DMS79 (cell line): ENCODE measurements around the gene ACBD4.

Experiments used
- DNase-seq: peaks from one replicate; lab custom pipeline; 2025; lab: John Stamatoyannopoulos, UW

ACBD4 gene

DNA sequence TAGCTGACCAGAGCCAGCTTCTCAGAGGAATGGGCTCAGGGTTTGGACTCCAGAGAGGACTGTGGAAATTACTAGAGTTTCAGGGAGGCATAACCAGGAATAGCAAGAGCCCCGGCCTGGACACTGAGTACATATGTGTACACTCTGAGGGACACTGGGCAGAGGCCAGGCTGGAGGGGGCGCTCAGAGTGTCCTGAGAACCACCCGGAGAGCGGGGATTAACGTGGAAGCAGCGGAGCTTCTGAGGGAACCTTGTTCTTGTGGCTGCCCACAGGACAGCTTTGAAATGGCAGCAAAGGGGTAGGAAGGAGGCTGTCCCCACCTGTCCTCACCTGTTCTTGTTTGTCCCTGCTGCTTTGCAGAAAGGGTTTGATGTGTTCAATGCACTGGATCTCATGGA lies 31.0 kb upstream of the ACBD4 start:
- no peak for DNase-seq

DNA sequence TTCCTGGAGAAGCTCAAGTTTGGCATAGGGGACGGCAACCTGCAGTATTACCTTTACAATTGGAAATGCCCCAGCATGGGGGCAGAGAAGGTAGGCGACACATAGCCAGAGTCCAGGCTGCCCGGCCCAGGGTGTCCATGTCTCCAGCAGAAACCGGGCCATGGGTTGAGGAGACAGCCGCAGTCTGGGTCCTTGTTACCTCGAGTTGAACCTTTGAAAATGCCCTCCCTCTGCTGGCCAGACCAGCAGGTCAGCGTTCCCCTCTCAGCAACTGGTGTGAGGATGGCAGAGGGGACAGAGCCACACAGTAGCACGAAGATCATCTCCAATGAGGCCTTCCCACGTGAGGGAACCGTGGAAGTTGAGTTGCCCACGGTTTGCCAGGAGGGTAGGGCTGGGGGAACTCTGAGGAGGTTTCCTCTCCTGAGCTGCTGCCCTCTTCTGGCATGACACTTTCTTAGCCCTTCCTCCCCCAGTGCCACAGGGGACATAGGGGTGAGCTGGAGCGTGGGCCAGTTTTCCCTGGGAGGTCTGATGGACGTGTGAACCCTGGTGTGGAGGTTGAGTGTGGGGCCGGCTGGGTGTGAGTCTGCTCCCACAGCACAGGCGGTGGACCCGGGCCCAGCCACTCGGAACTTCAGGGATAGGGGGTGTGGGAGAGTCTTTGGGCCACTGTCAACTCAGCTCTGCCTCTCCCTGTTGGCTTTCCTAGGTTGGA lies 30.4 kb upstream of the ACBD4 start:
- DNase-seq, result no peak

DNA sequence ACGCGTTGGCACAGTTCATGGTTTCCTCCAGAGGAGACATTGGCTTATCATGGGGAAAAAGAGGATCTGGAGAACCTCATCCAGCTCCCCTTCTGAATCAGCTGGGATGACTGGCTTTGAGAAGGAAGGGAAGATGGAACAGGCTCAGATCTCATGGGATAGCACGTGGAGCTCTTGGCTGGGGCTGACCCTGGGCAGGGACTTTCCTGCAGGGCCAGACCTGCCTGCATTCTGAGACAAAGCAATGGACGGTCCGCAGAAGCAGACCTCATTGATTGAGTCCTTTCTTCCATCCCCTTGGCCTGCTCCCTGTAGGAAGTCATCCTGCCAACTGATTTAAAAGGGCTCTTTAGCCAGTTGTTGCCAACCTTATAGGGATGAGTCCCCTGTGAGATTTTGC lies 29.4 kb upstream of the ACBD4 start:
- no peak for DNase-seq

DNA sequence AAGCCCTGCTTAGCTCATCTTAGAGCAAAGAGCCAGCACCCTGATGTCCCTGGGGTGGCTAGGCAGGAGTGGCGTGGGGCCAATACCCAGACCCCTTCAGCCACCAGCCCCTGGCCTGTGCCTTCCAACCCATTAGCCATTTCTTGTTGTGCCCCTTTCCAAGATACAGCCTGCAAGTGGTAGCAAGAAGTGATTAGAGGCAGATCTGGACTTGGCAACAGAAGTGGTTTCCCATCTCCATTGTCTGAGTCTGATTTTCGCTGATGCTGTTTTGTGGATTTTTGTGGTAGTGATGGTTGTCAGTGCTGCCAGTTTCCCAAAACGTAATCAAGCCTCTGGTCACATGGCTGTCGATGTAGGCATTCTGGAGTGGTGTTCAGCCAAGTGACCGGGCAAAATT lies 28.9 kb upstream of the ACBD4 start:
- no peak for DNase-seq

DNA sequence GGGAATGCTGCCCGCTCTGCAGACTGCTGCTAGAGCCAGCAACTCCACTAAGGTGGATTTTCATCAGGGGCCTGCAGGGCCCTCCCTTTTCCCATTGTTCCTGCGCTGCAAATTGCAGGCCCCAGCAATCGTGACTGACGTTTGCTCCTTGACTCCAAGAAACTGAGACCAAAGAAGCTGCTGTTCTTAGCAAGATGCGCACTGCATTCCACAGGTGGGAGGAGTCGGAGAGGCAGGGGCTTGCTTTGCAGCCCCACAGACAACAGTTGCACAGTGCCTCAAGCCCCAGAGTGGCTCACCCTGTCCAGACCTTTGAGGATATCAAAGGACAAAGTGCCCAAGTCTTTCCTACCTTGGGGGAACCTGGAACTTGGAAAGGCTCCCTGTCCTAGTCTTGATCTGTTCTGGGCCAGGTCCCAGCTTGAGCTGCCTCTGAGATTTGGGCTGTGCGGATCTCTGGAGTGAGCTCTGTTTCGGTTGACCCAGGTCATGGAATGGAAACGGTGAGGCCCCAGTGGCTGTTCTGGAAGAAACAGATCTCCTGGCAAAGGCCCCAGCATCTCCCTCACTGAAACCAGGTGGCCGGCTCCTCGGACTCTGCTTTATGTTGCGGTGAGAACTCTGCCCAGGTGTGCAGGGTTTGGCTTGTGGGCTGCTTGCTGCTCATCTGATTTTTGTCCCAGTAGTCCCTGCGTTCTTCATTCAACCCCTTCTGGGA lies 28.0 kb upstream of the ACBD4 start:
- no peak for DNase-seq

DNA sequence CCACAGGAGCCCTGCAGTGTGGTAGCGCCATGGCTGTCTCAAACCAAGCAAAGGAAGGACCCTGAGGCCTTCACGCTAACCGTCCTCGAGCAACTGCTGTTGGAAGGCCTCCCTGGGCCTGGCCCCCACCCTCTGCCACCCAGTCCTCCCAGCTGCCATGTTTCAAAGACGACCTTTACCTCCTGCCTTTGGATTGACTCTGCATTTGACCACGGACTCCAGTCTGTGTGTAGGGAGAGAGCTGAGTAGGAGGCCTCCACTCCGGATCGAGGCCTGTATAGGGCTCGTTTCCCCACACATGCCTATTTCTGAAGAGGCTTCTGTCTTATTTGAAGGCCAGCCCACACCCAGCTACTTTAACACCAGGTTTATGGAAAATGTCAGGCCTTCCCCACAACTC lies 27.4 kb upstream of the ACBD4 start:
- DNase-seq, result no peak

DNA sequence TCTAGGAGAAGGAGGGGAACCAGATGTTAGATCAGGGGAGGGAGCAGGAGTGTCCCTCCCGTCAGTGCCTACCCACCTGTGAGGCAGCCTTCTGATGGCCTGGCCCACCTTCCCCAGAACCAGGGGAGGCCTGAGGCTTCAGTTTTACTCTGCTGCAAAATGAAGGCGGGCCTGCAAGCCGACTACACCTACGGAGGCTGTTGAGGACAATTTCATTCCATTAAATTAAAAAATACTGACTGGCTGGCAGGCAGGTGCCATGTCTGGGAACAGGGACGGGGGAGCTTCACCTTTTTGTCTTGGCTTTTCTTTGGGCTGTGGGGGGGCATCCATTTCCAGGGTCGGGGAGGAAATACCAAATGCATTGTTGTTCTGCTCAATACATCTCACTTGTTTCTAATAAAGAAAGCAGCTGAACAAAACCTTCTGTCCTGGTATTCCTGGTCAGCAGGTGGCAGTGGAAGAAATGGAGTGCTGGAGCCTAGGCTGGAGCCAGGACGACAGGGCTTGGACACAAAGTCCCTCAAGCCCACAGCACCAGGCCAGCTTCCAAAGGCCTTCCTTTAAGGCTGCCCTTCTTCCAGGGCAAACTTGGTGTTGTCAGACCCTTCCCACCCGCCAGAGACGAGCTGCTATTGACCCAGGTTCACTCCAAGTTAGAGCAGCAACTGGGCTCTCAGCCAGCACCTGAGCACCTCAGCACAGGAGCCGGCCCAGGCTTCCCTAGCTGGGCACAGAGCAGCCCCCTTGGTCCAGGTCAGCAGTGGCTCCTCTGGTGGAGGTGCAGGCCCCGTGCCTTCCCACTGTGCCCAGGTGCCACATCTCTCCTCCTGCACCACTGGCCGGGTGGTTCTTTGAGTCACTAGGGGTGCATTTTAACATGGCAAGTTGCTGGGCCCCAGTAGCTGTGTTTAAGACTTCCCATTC lies 26.6 kb upstream of the ACBD4 start:
- DNase-seq, result no peak

DNA sequence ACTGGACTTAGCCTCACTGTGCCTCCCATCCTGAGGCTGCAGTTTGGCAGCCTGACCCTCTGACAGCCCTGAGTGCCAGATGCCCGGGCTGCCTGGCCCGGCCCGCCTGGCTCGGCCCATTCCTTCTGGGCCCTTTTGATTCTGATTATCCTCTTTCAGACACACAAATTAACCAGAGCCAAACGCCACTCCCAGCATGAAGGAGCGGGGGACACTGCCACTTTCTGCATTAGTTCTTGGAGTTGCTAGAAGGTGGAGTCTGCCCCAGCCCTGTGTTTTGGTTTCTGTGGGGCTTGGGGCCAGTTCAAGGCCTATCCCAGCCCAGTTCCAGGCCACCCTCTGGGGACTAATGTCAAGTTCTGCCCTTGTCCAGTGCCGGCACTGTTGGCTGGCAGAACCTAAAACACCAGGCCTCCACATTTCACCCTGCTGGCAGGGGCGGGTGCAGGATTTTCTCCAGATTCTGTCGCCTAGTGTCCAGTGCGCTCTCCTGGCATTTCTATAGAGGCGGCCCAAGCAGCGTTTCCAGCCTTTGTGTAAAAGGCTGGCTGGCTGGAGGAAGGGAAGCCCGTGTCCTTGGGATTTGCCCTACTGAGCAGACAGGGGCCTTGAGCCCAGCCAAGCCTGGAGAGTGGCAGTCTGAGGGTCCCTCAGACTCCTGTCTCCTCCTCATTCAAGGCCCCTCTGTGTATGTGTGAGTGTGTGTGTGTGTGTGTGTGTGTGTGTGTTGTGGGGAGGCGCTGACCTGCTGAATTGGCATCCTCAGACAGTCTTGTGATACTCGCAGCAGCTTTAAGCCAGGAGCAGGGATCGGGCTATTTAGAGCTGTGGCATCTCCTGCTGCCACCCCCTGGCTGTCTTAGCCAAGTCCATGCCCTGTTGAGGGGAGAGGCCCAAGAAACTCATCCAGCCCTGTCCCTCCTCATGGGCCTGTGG lies 24.5 kb upstream of the ACBD4 start:
- DNase-seq, result no peak

DNA sequence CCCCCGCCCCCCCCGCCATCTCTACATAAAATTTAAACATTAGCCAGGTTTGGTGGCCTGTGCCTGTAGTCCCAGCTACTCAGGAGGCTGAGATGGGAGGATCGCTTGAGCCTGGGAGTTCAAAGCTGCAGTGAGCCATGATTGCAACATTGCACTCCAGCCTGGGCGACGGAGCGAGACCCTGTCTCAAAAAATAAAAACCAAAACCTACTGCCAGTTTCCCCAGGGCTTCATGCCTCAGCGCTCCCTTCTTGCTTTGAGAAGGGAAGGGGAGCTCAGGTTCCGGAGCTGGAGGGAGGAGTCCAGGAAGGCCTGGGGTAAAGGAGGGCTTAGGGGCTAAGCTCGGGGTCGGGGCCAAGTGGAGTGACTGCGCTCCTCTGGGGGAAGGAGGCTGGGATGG lies 23.6 kb upstream of the ACBD4 start:
- peak; percentile 12 for DNase-seq

DNA sequence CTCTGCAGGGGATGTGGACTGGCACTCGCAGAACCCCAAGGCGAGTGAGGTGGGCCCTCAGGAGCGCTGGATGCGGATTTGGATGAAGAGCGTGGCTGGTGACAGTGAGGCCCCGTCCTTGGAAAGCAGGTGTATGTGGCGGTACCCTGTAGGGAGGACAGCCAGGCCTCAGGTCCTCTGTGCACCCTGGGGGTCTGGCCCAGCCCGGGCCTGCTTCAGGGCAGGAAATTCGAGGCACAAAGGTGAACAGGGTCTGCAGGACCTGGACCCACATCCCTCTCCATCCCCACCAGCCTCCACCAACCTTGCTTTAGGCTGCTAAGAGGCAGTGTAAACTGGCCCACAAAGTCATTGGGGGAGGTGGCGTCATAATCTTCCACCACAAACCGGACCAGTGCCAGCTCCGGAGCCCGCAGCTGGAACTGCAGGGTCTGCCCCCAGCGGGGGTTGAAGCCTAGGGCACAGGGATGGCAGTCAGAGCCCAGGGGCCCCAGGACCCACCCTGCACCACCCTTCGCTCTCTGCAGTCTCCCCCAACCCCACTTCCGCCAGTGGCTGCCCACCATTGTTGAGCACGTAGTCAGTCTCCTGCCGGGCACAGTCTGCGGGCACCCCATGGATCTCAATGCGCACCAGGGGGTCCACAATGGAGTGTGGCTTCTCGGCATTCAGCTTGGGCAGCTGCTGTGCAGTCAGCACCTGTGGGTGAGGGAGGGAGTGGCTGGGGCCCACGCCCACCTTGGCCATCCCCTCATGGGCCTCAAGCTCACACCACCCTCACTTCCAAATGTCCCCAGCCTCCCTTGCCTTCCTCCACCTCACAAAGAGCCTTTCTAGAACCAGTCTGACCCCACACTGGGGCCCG lies 22.7 kb upstream of the ACBD4 start:
- DNase-seq, result no peak

DNA sequence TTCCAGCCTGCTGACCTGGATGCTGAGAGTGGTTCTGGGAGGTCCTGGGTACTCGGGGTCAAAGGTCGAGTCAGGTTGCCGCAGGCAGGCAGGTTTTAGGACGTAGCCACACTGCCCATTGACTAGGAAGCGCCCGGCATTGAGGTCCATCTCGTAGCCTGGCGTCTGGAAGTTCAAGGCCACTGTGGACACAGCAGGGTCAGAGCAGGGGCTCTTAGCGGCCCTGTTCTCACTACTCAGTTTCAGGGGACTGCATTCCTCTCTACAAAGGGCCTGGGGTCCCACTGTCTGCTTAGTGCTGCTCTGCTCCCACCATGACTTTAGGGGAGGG lies 22.1 kb upstream of the ACBD4 start:
- no peak for DNase-seq

DNA sequence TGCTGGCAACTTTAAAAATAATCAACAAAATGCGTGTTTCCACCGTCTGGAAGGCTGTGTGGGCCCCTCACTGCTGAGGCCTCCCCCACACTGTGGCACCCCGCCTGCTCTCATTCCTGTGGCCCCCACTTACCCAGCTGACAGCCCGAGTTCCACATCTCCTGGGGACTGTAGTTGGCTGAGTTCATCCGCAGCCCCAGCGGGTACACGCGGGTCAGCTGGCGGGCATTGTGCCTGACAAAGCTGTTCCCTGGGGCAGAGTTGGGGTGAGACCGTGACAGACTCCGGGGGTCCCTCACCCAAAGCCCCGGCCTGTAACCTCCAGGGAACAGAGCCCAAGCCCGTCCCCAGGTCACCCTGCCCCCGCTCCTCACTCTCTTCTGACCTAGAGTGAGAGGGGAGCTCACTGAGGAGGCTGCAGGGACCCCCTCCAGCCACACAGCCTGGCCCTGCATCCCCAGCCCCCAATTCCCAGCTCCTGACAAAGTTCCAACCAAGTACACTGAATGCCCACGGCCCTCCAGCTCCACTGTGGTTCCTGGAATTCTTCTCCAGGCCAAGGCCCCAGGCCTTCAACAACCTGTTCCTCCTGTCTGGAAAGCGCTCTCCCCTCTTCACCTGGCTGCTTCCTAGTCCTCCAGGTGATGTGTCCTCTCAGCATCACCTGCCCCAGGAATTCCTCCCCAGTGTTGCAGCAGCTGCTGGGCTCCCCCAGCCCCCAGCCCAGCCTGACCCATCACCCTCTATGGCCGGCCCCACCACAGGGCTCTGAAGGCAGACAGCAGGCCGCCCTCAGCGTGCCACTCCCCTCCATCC lies 21.2 kb upstream of the ACBD4 start:
- no peak for DNase-seq

DNA sequence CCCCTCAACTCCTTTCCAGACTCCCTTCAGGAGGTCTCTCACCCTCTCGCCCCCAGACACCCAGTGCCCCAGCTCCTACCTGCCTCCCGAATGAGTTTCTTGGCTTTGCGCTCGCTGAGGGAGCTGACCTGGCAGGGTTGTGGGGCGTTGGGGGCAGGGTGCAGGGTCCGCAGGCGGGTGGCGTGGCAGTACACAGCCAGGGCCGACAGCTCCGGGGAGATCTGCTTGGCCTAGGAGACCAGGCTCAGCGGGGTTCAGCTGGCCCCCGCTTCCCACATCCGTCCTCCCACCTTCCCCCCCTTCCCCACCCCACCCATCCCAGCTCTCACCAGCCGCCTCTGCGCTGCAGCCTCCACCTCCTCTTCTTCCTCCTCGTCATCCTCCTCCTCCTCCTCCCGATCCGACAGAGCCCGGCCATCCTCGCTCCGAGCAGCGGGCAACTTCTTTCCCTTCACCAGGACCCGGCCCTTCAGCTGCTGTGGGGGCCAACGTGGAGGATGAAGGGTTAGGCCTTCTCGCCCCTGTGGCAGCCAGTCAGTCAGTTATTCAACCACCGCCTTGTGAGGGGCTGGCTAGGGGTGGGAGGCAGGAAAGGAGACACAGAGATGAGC lies 20.4 kb upstream of the ACBD4 start:
- DNase-seq, result no peak

DNA sequence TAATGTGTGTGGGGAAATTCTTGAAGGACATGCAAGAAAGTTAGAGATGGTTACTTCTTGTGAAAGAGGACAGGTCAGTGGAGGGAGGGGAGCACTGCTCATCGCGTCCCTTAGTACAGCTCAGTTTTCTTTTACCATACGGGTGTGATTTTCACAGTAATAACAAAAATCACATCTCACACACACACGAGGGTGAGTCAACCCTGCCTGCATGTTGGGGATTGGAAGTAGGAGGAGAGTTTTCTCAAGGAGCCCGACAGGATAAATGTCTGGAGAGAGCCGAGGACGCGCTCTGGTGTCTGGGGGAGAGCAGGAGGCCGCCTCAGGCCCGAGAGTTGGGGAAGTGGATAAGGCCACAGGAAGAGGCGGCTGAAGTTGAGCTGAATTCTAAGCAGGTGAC lies 19.6 kb upstream of the ACBD4 start:
- no peak for DNase-seq

DNA sequence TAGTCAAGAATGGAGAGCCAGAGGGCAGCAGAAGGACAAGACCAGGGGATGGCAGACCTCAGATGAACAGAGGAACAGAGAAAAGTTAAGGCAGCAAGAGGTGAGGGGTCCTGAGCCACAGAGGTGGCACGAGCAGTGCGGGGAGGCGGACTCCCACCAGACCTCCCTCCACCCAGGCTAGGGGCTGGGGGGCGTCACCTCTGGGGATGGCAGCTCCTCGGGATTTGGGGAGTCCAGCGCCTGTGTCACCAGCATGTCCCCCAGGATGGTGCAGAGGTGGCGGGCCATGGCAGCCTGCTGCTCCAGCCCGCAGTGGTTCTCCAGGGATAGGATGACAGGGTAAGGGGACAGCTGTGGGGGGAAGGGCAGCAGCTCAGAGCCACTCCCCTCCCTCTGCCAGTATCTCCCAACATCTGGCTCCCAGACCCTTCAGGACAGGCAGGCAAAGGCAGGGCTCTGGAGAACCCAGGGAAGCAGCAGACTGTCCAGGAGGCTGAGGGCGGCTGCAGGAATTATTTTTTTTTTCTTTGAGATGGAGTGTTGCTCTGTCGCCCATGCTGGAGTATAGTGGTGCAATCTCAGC lies 19.0 kb upstream of the ACBD4 start:
- DNase-seq, result no peak

DNA sequence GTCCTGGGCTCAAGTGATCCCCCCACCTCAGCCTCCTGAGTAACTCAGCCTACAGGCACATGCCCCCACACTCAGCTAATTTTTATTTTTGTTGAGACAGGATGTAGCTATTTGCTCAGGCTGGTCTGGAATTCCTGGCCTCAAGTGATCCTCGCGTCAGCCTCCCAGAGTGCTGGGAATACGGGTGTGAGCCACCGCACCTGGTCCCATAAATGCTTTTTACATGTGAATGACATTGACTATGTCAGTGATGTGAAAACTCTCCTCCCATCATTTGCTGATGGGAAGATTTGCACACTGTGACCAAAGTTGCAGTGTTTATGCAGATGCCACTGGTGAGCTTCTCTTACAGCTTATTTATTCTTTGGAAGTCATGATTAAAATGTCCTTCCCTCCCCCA lies 18.2 kb upstream of the ACBD4 start:
- DNase-seq, result no peak

DNA sequence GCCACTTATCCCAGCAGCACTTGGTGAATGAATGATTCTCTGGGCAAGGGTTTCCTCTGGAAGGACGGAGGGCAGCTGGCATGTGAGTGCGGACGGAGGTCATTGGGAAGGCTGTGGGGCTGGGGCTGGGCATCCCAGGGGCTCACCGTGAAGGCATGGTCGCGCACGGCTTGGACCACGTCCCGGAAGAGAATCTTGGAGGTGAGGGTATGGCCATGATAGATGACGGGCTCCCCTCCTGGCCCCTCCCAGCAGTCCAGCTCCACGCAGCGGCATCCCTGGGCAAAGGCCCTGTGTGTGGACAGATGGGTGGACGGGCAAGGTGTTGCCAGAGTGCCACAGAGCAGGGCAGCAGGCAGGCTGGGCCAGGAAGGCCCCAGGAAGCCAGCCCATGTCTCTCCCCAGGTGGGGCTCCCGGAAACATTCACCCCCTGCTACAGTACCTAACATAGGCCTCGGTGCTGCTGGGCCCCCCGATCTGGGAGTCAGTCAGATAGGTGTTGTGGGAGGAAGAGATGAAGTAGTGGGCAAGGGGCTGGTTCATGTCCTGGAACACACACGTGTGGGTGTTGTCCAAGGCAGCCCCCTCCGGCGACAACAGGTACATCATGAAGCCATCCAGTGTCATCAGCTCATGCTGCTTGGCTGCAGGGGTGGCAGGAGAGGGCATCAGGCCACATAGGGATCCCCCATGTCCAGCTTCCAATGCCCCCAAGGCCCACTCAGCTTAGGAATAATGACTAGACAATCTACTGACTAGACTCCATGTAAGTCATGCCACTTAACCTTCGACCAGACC lies 17.4 kb upstream of the ACBD4 start:
- no peak for DNase-seq

DNA sequence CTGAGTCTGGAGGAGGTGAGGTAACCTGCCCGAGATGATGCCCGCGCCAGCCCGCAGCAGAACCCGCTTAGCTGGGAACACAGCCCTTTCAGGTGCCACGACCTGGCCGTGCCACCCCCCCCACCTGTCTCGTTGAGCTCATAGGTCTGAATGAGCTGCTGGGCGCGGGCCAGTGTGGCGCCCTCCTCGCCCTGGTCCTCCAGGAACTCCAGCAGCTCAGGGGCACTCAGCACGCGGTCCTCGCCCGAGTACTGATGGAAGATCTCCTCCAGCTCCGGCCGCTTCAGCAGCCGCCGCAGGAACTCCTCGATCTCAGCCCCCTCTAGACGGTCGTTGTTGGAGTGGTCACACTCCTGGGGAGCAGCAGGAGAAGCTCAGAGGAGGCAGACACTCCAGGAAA lies 16.8 kb upstream of the ACBD4 start:
- DNase-seq, result no peak
